Vagina (tissue), 2 donors: ENCODE results near the gene FXR2. TPM values are rescaled to one million over a fixed set of nuclear protein-coding genes. Genes with fewer than 3 reads are reported as not detected.

Source experiments
- DNase-seq, 2 donors: peaks; one replicate each; pipeline ENCODE4 v3.0.0-alpha.2; 2017; ENCODE audit errors: extremely low spot score in 2 of 2
- H3K27ac ChIP-seq: fragments of 200-600 bp; sonication (generic); one replicate; pipeline ENCODE4 v1.5.1; 2019
- H3K27me3 ChIP-seq: fragments of 200-600 bp; sonication (generic); one replicate; pipeline ENCODE4 v1.5.1; 2019
- H3K36me3 ChIP-seq, 2 donors: fragments of 200-600 bp; sonication (generic); one replicate each; pipeline ENCODE4 v1.5.1; 2017 to 2019
- H3K4me1 ChIP-seq: fragments of 200-600 bp; sonication (generic); one replicate; pipeline ENCODE4 v1.5.1; 2019
- H3K4me3 ChIP-seq, 2 donors: fragments of 200-600 bp; sonication (generic); 1 replicate in 1 of 2; 2 replicates in 1 of 2; pipeline ENCODE4 v1.5.1; 2016 to 2019
- H3K9me3 ChIP-seq: fragments of 200-600 bp; sonication (generic); one replicate; pipeline ENCODE4 v1.5.1; 2019
- POLR2A ChIP-seq, 2 donors: fragments of 450-650 bp; IDR thresholded peaks; one replicate each; pipeline ENCODE4 v1.6.1; 2017; ENCODE audit warnings: antibody characterized with exemption in 2 of 2, mild to moderate bottlenecking in 2 of 2, moderate library complexity in 2 of 2
- POLR2AphosphoS5 ChIP-seq, 2 donors: sonication (generic); formaldehyde crosslinking; IDR thresholded peaks; one replicate each; pipeline ENCODE4 v1.9.0; 2017; ENCODE audit warnings: antibody characterized with exemption in 2 of 2, mild to moderate bottlenecking in 2 of 2, low read depth in 1 of 2; ENCODE audit not compliant: insufficient read depth in 1 of 2
- intact Hi-C: fragments of 100-400 bp; cut with DNase I; formaldehyde crosslinking; loops from one replicate; pipeline ENCODE4 v1.15.1; 2023
- total RNA-seq: library from RNA; depleted of rRNA; stranded (reverse); fragments of >200 nt; gene quantifications from one replicate; pipeline ENCODE4 v1.2.3, GENCODE V29; 2016
- TF ChIP-seq, protein P1 (sequence below), 3 experiments: fragments of 450-650 bp in 2 of 3; fragments of 200-600 bp in 1 of 3; sonication (generic) in 1 of 3; IDR thresholded peaks; one replicate each; pipeline ENCODE4 v1.5.1; 2017 to 2019; ENCODE audit warnings: antibody characterized with exemption in 3 of 3, mild to moderate bottlenecking in 2 of 3, moderate library complexity in 2 of 3

The FXR2 gene
- total RNA-seq, 1 donor from 2014 or later, result 36.1 TPM

DNA sequence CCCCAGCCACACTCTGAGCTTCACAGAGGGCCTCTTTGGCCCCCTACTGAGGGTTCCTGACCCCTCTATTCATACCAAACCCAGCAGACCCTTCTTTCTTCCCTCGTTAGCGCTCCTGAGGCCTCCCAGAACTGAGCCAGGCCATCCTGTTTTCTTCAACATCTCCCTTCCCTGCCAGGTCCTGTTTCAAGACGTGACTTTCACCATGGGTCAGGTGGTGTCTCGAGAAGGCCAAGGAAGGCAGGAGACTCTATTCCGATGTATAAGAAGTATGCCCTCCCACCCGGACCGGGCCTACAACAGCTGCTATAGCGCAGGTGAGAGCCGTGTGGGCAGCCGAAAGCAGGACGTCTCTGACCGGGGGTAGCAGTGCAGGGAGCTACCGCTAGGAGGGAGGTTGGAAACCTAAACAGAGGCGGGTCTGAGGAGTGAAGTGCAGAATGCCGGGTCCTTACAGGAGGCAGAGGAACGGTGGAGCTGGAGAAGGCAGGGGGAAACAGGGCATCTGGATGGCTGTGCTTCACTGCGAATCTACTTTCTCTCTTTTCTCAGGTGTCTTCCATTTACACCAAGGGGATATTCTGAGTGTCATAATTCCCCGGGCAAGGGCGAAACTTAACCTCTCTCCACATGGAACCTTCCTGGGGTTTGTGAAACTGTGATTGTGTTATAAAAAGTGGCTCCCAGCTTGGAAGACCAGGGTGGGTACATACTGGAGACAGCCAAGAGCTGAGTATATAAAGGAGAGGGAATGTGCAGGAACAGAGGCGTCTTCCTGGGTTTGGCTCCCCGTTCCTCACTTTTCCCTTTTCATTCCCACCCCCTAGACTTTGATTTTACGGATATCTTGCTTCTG lies 54.3 kb downstream of the FXR2 start:
- peaks cover 70% of the 10 kb centered on the region for H3K4me1 ChIP-seq
- no peaks in the 10 kb centered on the region for H3K9me3 ChIP-seq
- DNase-seq, result peak in 1 of 2 donors; percentile 88
- peak overlapping the region; percentile 70 to 82 for H3K4me3 ChIP-seq
- H3K27ac ChIP-seq, result peak overlapping the region; percentile 88
- intact Hi-C loops, result loop anchor here (5.0 to 10.0 kb wide), 3 partner anchors 43 to 306 kb away; partner anchors contain the start of genes CTDNEP1, ELP5, KCTD11 and TMEM95
- H3K36me3 ChIP-seq, result peaks cover 0 to 22% of the 10 kb centered on the region in 2 donors
- no peak for TF ChIP-seq POLR2A (IDR thresholded peaks at IDR 0.05)
- TF ChIP-seq, protein P1, sequence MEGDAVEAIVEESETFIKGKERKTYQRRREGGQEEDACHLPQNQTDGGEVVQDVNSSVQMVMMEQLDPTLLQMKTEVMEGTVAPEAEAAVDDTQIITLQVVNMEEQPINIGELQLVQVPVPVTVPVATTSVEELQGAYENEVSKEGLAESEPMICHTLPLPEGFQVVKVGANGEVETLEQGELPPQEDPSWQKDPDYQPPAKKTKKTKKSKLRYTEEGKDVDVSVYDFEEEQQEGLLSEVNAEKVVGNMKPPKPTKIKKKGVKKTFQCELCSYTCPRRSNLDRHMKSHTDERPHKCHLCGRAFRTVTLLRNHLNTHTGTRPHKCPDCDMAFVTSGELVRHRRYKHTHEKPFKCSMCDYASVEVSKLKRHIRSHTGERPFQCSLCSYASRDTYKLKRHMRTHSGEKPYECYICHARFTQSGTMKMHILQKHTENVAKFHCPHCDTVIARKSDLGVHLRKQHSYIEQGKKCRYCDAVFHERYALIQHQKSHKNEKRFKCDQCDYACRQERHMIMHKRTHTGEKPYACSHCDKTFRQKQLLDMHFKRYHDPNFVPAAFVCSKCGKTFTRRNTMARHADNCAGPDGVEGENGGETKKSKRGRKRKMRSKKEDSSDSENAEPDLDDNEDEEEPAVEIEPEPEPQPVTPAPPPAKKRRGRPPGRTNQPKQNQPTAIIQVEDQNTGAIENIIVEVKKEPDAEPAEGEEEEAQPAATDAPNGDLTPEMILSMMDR (IDR thresholded peaks at IDR 0.05), result peak in 1 of 3 experiments; percentile 46
- H3K27me3 ChIP-seq, result no peaks in the 10 kb centered on the region

DNA sequence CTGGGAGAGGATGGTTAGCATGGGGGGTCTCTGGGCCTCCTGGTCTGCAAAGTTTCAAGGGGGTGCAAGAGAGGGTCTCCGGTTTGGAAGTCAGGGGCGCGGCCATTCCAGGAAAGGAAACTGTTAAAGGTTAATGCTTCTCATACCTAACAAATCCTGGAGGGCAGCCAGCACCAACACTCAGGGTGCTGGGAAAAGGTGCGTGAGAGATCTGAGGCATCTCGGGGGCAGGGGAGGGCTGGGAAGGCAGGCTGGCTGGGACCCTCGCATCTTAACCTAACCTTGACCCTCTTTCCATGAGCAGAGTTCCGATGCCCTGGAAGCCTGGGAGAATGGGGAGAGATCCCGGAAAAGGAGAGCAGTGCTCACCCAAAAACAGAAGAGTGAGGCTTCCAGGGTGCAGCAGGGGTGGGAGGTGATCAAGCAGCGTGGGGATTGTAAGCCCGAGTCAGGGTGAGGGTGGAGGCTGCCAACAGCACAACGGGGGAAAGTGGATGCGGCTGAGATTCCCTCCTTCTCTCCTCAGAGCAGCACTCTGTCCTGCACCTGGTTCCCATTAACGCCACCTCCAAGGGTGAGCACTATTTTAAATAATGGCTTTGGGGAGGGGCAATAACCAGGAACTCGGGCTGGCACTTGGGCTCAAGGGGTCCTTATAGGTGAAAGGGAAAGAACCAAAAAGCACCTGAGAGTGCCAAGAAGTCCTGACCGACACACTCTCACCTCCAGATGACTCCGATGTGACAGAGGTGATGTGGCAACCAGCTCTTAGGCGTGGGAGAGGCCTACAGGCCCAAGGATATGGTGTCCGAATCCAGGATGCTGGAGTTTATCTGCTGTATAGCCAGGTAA lies 55.2 kb downstream of the FXR2 start:
- intact Hi-C loops, result loop anchor here (5.0 to 10.0 kb wide), 4 partner anchors 42 to 305 kb away; partner anchors contain the start of genes CTDNEP1, ELP5, FGF11 and KCTD11
- Histone ChIP-seq H3K9me3 (no peaks in the 10 kb centered on the region), H3K27me3 (no peaks in the 10 kb centered on the region), H3K4me1 (peaks cover 69% of the 10 kb centered on the region), H3K27ac (peak overlapping the region; percentile 88), H3K36me3 (peaks cover 0 to 13% of the 10 kb centered on the region in 2 donors), H3K4me3 (peak overlapping the region; percentile 70 to 82)
- TF ChIP-seq, protein P1 (IDR thresholded peaks at IDR 0.05), result no peak
- no peak for TF ChIP-seq POLR2A (IDR thresholded peaks at IDR 0.05)
- TF ChIP-seq POLR2AphosphoS5 (IDR thresholded peaks at IDR 0.05; ENCODE audit: insufficient read depth in 1 of 2, low read depth in 1 of 2), result no peak
- DNase-seq, result peak in 1 of 2 donors; percentile 83

DNA sequence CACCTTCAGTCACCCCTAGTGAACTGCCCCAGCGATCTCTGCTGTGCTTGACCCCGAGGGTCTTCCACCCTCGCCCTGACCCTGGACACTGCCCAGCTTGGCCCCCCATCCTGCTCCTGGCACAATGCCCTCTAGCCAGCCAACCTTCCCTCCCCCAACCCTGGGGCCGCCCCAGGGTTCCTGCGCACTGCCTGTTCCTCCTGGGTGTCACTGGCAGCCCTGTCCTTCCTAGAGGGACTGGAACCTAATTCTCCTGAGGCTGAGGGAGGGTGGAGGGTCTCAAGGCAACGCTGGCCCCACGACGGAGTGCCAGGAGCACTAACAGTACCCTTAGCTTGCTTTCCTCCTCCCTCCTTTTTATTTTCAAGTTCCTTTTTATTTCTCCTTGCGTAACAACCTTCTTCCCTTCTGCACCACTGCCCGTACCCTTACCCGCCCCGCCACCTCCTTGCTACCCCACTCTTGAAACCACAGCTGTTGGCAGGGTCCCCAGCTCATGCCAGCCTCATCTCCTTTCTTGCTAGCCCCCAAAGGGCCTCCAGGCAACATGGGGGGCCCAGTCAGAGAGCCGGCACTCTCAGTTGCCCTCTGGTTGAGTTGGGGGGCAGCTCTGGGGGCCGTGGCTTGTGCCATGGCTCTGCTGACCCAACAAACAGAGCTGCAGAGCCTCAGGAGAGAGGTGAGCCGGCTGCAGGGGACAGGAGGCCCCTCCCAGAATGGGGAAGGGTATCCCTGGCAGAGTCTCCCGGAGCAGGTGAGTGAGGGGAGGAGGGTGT lies 56.0 kb downstream of the FXR2 start, which contains the start of gene TNFSF13:
Gene TNFSF13 (plus strand): TSS at position 207 of the 776 bp plus-strand sequence. CDS start 290 bp downstream, at position 497.
- Histone ChIP-seq H3K36me3 (peaks cover 0 to 5% of the 10 kb centered on the region in 2 donors), H3K4me3 (peak within 1 kb of the TSS; percentile 26 to 70), H3K4me1 (peaks cover 61% of the 10 kb centered on the region), H3K27me3 (no peaks in the 10 kb centered on the region), H3K9me3 (no peaks in the 10 kb centered on the region), H3K27ac (peak within 1 kb of the TSS; percentile 88)
- intact Hi-C loops, result loop anchor here (5.0 kb wide), 1 partner anchor 121 kb away; the partner anchor contains the start of genes FGF11 and TMEM102
- TF ChIP-seq, protein P1 (IDR thresholded peaks at IDR 0.05), result no peak
- TF ChIP-seq POLR2AphosphoS5 (IDR thresholded peaks at IDR 0.05; ENCODE audit: insufficient read depth in 1 of 2, low read depth in 1 of 2) (peak in 1 of 2 donors; percentile 44), POLR2A (IDR thresholded peaks at IDR 0.05) (no peak)
- peak in 1 of 2 donors; percentile 87 for DNase-seq

DNA sequence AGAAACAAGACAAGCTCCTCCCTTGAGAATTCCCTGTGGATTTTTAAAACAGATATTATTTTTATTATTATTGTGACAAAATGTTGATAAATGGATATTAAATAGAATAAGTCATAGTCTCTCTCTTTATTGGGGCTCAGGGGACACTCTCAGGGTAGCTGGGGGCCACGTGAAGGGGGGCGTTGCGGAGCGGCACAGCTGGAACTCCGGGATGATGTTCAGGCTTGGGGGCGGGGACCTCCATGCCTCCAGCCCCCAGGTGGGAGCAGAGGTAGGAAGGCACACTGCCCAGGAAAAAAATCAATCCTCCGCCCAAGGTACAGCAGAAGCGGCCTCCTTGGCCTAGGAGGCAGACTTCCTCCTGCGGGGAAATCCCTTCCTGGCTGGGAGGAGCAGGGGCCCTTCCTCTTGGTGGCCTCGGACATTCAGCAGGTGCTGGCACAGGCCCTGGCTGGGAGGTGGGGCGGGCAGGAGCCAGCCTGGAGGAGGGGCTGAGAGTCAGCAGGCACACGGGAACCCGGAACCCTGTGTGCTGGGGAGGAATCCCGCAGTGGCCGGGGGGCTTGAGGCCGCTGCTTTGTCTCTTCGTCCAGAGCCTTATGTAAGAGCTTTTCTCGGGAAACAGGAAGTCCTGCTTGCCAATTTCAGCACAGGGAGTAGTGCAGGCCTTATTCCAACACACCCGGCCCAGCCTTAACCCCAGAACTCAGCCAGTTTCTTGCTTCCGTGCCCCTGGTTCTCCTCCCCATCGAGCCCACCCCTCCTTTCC lies 56.7 kb downstream of the FXR2 start:
- Histone ChIP-seq H3K27me3 (no peaks in the 10 kb centered on the region), H3K4me3 (peak overlapping the region; percentile 26 to 70), H3K27ac (peak overlapping the region; percentile 88), H3K4me1 (peaks cover 53% of the 10 kb centered on the region), H3K9me3 (no peaks in the 10 kb centered on the region), H3K36me3 (no peaks in the 10 kb centered on the region)
- TF ChIP-seq POLR2AphosphoS5 (IDR thresholded peaks at IDR 0.05; ENCODE audit: insufficient read depth in 1 of 2, low read depth in 1 of 2) (peak; percentile 90 to 92), POLR2A (IDR thresholded peaks at IDR 0.05) (peak in 1 of 2 donors; percentile 33)
- TF ChIP-seq, protein P1 (IDR thresholded peaks at IDR 0.05), result no peak
- intact Hi-C loops, result loop anchor here (5.0 kb wide), 1 partner anchor 121 kb away; the partner anchor contains the start of genes FGF11 and TMEM102
- DNase-seq, result peak in 1 of 2 donors; percentile 93
